ENCODE results near the gene KRT84.

KRT84 gene

DNA sequence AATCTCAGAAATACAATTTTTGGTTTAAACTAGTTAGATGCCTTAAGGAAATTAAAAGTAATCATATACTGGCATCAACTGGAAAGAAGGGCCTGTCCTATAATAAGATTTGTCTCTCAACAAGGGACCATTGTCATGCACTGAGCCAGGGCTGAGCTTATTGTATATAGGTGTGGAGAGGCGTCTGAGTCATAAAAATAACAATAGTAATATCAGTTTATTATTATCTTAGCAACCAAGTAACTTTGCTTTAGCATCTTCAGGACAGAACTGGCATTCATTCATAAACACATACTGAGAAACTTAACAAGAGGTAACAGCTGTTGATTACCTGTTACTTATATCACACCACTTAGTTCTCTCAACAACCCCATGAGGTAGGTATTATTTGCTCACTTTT lies 41.6 kb upstream of the KRT84 start:
- H3K4me3 ChIP-seq (ENCODE audit: low read depth, low read length), result no peak overlapping the region
- no peak for DNase-seq (ENCODE audit: low read depth)
- TF ChIP-seq, protein P1, sequence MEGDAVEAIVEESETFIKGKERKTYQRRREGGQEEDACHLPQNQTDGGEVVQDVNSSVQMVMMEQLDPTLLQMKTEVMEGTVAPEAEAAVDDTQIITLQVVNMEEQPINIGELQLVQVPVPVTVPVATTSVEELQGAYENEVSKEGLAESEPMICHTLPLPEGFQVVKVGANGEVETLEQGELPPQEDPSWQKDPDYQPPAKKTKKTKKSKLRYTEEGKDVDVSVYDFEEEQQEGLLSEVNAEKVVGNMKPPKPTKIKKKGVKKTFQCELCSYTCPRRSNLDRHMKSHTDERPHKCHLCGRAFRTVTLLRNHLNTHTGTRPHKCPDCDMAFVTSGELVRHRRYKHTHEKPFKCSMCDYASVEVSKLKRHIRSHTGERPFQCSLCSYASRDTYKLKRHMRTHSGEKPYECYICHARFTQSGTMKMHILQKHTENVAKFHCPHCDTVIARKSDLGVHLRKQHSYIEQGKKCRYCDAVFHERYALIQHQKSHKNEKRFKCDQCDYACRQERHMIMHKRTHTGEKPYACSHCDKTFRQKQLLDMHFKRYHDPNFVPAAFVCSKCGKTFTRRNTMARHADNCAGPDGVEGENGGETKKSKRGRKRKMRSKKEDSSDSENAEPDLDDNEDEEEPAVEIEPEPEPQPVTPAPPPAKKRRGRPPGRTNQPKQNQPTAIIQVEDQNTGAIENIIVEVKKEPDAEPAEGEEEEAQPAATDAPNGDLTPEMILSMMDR (IDR thresholded peaks at IDR 0.05; ENCODE audit: low read depth, low read length, missing control alignments), result no peak

DNA sequence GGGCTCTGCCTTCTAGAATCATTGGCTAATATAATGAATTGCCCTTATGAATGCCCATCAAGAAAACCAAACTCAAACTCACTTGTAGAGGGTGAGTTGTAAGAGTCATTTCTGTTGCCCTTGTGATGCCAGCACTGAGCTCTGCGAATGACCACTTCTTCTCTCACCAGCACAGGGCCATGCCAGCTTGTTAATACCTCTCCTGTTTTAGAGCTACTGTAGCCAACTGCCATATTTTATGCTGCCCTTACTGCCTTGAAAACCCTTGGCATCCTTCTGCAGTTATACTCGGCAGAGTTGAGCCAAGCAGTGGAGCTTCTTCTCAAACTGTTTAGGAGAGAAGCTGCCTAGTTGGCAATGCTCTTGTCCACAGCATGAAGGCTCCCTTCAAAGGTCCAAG lies 40.6 kb upstream of the KRT84 start:
- H3K4me3 ChIP-seq (ENCODE audit: low read depth, low read length), result no peak overlapping the region
- TF ChIP-seq, protein P1 (IDR thresholded peaks at IDR 0.05; ENCODE audit: low read depth, low read length, missing control alignments), result no peak
- DNase-seq (ENCODE audit: low read depth), result no peak

DNA sequence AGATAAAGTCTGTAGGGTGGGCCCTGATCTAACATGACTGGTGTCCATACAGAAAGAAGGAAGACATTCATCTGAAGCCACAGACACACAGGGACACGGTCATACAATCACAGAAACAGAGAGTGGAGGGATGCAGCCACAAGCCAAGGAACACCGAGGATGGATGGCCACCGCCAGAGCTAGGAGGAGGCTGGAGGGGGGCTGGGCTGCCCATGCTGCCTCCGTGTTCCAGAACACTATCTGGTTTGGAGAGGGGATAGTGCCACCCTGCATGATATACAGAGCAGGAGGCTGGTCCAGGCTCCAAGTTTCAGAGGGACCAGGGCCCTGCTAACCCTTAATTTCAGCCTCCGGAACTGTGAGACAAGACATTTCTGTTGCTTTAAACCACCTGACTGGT lies 40.0 kb upstream of the KRT84 start:
- H3K4me3 ChIP-seq (ENCODE audit: low read depth, low read length), result no peak overlapping the region
- TF ChIP-seq, protein P1 (IDR thresholded peaks at IDR 0.05; ENCODE audit: low read depth, low read length, missing control alignments), result no peak
- DNase-seq (ENCODE audit: low read depth), result no peak

DNA sequence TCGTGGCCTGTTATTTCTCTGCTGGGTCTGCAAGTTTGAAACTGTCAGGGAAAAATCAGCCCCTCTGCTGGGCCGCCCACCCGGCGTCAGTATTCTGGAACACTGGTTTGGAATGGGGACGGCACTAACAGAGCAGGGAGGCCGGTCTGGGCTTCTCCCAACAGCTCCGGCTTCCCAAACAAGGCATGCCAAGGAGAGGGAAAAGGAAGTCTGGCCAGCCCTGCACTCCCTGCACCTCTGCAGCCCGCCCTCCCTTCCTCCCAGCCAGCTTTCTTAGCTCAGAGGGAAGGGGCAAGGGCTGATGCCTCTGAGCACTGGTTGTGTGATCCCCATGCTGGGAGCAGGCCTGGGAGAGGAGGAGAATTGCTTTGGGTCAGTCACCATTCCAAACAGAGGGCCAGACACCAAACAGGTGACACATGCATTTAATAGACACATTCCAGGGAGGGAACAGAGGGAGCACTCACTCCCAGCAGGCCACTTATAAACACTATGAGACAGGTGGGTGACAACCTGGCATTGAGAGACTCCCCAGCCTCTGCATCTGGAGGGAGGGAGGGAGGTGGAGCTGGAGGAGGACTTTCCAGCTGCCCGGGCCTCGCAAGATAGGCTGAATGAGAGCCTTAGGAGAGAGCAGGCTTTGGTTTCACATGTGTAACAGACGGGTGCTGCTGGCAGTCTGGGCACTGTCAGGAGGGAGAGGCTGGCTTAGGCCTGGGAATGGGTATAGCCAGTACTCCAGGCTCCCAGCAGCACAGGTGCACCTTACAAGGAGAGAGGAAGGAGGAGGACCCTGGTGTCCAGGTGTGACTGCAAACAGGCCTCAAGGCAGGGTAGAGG lies 38.4 kb upstream of the KRT84 start:
- TF ChIP-seq, protein P1 (IDR thresholded peaks at IDR 0.05; ENCODE audit: low read depth, low read length, missing control alignments), result no peak
- H3K4me3 ChIP-seq (ENCODE audit: low read depth, low read length), result no peak overlapping the region
- no peak for DNase-seq (ENCODE audit: low read depth)

DNA sequence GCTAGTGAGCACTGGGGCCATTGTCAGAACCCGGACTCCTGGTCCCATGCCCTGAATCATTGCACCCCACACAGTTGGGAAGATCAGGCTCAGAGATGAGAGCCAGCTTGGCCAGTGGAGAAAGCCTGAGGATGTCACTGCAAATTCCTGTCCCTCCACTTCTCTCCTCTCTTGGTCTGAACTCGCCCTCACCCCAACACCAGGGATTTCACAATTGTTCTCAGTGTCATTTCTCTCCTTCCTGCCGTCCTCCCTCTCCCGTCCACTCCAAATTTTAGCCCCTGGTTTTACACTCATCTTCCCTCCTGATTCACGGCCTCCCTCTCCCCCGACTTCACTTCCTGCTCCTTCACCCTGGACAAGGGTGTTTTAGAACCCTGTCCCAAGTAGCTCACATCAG lies 37.6 kb upstream of the KRT84 start:
- no peak for DNase-seq (ENCODE audit: low read depth)
- TF ChIP-seq, protein P1 (IDR thresholded peaks at IDR 0.05; ENCODE audit: low read depth, low read length, missing control alignments), result no peak

DNA sequence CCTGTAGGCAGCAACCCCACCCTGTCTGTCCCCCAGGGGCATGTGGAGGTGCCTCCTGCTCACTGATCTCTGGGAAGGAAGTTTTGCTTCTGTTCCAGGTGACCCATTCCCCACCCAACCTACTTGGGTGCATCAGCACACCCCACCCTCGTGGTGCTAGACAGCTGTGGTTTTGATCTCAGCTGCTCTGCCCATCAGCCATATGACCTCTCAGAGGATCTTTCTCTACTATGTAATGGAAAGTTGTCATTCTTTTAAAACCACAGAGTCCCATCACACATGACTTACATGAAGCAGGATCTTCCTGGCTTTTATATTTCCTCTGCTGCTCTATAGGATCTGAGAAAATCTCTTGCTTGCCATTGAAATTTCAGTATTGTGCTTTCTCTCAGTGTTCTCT lies 34.2 kb upstream of the KRT84 start:
- DNase-seq (ENCODE audit: low read depth), result no peak
- TF ChIP-seq, protein P1 (IDR thresholded peaks at IDR 0.05; ENCODE audit: low read depth, low read length, missing control alignments), result no peak
- no peak overlapping the region for H3K4me3 ChIP-seq (ENCODE audit: low read depth, low read length)

More for the DNA sequence above, 37.6 kb upstream of the KRT84 start:
- H3K4me3 ChIP-seq (ENCODE audit: low read depth, low read length), result no peak overlapping the region

Measured in GM12864 (cell line).